ENCODE data around the gene ZCCHC2. TPM values are rescaled to one million over a fixed set of nuclear protein-coding genes. Genes with fewer than 3 reads are reported as not detected.

ZCCHC2 gene
- total RNA-seq, 3 donors from 2014 or later (not counting 1 experiment from before 2014, with no cell fraction given) = 50.4 to 81.2 (median 59.6) TPM

DNA sequence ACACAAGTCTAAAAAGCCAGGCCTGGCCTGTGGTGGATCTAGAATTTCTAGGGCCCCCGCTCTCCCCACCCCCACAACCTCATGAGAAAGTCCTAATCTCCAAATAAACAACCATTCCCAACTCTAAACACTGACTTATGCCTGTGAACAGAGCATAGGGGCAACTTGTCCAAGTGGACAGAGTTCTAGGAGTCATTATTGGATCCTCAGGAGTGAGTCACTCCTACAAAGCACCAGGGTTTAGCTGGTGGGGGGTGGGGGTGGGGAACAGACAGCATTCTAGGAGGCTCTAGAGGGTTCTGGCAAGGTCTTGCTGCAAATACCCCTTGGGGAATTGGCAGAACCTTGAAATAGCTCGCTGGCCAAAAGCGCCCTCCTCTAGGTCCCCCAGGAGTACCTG is 83.3 kb downstream of the ZCCHC2 start:
- H3K4me3 Mint-ChIP-seq = no peak overlapping the region
- H3K9me3 Mint-ChIP-seq = no peaks in the 10 kb centered on the region
- no peak overlapping the region for H3K27ac Mint-ChIP-seq
- Histone ChIP-seq H3K27ac (ENCODE audit: low read length) (no peak overlapping the region), H3K36me3 (ENCODE audit: control insufficient read depth, insufficient read depth, low read length) (no peaks in the 10 kb centered on the region), H3K9me3 (ENCODE audit: control insufficient read depth, insufficient read depth, low read length) (no peaks in the 10 kb centered on the region), H3K27me3 (ENCODE audit: control insufficient read depth, insufficient read depth, low read length) (no peaks in the 10 kb centered on the region), H3K4me3 (ENCODE audit: low read length) (no peak overlapping the region), H3K4me1 (ENCODE audit: control insufficient read depth, insufficient read depth, low read length) (peaks cover 3% of the 10 kb centered on the region)
- no peaks in the 10 kb centered on the region for H3K4me1 Mint-ChIP-seq
- WGBS (ENCODE audit: insufficient coverage) = 96% methylated on average over 3 of the region's 3 CpGs
- H3K27me3 Mint-ChIP-seq (ENCODE audit: low read depth in 2 of 2) = peaks cover 10 to 25% of the 10 kb centered on the region in 2 donors
- H3K36me3 Mint-ChIP-seq = no peaks in the 10 kb centered on the region
- intact Hi-C loops (cut with micrococcal nuclease) = no loop called here
- DNase-seq = no peak
- TF ChIP-seq, protein P1, sequence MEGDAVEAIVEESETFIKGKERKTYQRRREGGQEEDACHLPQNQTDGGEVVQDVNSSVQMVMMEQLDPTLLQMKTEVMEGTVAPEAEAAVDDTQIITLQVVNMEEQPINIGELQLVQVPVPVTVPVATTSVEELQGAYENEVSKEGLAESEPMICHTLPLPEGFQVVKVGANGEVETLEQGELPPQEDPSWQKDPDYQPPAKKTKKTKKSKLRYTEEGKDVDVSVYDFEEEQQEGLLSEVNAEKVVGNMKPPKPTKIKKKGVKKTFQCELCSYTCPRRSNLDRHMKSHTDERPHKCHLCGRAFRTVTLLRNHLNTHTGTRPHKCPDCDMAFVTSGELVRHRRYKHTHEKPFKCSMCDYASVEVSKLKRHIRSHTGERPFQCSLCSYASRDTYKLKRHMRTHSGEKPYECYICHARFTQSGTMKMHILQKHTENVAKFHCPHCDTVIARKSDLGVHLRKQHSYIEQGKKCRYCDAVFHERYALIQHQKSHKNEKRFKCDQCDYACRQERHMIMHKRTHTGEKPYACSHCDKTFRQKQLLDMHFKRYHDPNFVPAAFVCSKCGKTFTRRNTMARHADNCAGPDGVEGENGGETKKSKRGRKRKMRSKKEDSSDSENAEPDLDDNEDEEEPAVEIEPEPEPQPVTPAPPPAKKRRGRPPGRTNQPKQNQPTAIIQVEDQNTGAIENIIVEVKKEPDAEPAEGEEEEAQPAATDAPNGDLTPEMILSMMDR (IDR thresholded peaks at IDR 0.05) = no peak
- no peak for ATAC-seq

DNA sequence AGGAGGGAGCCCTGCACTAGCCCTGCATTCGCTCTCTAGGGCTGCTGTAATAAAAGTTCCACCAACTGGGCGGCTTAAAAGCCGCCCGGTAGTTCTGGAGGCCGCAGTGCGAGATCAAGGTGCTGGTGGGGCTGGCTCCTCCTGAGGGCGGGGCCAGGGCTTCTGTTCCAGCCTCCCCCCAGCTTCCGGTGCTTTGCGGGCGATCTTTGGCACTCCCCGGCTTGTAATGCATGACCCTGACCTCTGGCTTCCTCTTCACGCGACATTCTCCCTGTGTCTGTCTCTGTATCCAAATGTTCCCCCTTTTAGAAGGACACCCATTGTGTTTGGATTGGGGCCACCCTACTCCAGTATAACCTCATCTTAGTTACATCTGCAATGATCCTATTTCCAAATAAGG is 84.5 kb downstream of the ZCCHC2 start:
- TF ChIP-seq, protein P1 (IDR thresholded peaks at IDR 0.05) = no peak
- no peaks in the 10 kb centered on the region for H3K4me1 Mint-ChIP-seq
- no peak overlapping the region for H3K4me3 Mint-ChIP-seq
- DNase-seq = no peak
- Histone ChIP-seq H3K27me3 (ENCODE audit: control insufficient read depth, insufficient read depth, low read length) (no peaks in the 10 kb centered on the region), H3K9me3 (ENCODE audit: control insufficient read depth, insufficient read depth, low read length) (no peaks in the 10 kb centered on the region), H3K4me1 (ENCODE audit: control insufficient read depth, insufficient read depth, low read length) (peaks cover 12% of the 10 kb centered on the region), H3K4me3 (ENCODE audit: low read length) (no peak overlapping the region), H3K36me3 (ENCODE audit: control insufficient read depth, insufficient read depth, low read length) (no peaks in the 10 kb centered on the region), H3K27ac (ENCODE audit: low read length) (no peak overlapping the region)
- H3K9me3 Mint-ChIP-seq = no peaks in the 10 kb centered on the region
- H3K36me3 Mint-ChIP-seq = no peaks in the 10 kb centered on the region
- H3K27ac Mint-ChIP-seq = no peak overlapping the region
- peaks cover 11 to 17% of the 10 kb centered on the region in 2 donors for H3K27me3 Mint-ChIP-seq (ENCODE audit: low read depth in 2 of 2)
- no peak for ATAC-seq
- 96% methylated on average over 13 of the region's 13 CpGs for WGBS (ENCODE audit: insufficient coverage)
- intact Hi-C loops (cut with micrococcal nuclease) = no loop called here

DNA sequence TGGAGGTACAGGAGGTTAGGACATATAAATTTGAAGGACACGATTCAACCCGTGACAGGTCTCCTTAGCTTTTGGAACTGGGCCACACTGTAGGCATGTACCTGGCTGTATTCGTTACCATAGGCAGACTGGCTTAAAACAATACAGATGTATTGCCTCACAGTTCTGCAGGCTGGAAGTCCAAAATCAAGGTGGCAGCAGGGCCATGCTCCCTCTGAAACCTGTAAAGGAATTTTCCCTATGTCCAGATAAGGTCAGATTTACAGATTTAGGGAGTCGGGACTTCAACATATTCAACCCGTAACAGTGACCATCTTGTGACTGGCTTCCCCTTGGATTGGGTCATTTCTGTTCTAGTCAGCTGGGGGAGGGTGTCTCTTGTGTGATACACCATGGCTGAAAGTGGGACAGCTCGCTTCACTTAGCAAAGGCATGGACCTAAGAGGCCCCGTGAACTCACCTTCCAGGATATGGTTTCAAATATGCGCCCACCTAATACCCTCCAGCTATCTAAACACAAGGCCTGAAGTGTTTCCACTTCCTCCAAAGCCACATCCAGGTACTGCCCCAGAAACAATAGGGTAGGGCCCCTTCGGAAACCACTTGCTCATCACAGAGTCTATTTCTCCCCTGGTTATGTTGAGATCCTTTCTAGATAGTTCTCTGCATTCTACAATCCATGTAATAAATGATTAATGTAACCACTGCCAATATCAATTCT is 85.0 kb downstream of the ZCCHC2 start:
- no peak for DNase-seq
- intact Hi-C loops (cut with micrococcal nuclease) = no loop called here
- ATAC-seq = no peak
- Mint-ChIP-seq H3K36me3 (no peaks in the 10 kb centered on the region), H3K27ac (no peak overlapping the region), H3K4me3 (no peak overlapping the region), H3K4me1 (no peaks in the 10 kb centered on the region), H3K9me3 (no peaks in the 10 kb centered on the region), H3K27me3 (ENCODE audit: low read depth in 2 of 2) (peaks cover 11 to 20% of the 10 kb centered on the region in 2 donors)
- Histone ChIP-seq H3K36me3 (ENCODE audit: control insufficient read depth, insufficient read depth, low read length) (no peaks in the 10 kb centered on the region), H3K9me3 (ENCODE audit: control insufficient read depth, insufficient read depth, low read length) (no peaks in the 10 kb centered on the region), H3K4me3 (ENCODE audit: low read length) (no peak overlapping the region), H3K4me1 (ENCODE audit: control insufficient read depth, insufficient read depth, low read length) (peaks cover 13% of the 10 kb centered on the region), H3K27me3 (ENCODE audit: control insufficient read depth, insufficient read depth, low read length) (no peaks in the 10 kb centered on the region), H3K27ac (ENCODE audit: low read length) (no peak overlapping the region)
- 80% methylated on average over 9 of the region's 9 CpGs for WGBS (ENCODE audit: insufficient coverage)
- TF ChIP-seq, protein P1 (IDR thresholded peaks at IDR 0.05) = no peak

DNA sequence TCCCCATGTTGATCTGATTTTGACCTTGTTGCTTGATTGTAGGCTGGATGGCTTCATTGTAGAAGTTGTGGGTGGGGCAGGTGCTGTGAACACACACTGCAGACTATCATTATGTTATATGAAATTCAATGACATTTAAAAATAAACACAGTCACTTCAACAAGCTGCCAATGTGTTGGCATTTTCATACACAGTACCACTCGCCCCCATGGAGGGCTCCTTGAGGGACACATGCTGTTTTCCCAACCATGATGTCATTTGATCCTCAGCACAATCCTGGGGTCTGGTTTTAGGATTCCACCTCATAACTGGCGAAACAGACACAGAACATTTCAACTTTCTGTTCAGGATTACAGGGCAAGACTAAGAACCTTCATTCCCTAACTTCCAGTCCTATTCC is 86.9 kb downstream of the ZCCHC2 start:
- H3K4me3 ChIP-seq (ENCODE audit: low read length) = no peak overlapping the region
- peaks cover 13% of the 10 kb centered on the region for H3K4me1 ChIP-seq (ENCODE audit: control insufficient read depth, insufficient read depth, low read length)
- Mint-ChIP-seq H3K27ac (no peak overlapping the region), H3K4me3 (no peak overlapping the region), H3K27me3 (ENCODE audit: low read depth in 2 of 2) (peaks cover 17 to 19% of the 10 kb centered on the region in 2 donors), H3K4me1 (no peaks in the 10 kb centered on the region), H3K9me3 (no peaks in the 10 kb centered on the region), H3K36me3 (no peaks in the 10 kb centered on the region)
- DNase-seq (no peak), ATAC-seq (no peak)
- no peak overlapping the region for H3K27ac ChIP-seq (ENCODE audit: low read length)
- no peaks in the 10 kb centered on the region for H3K9me3 ChIP-seq (ENCODE audit: control insufficient read depth, insufficient read depth, low read length)
- H3K36me3 ChIP-seq (ENCODE audit: control insufficient read depth, insufficient read depth, low read length) = no peaks in the 10 kb centered on the region
- TF ChIP-seq, protein P1 (IDR thresholded peaks at IDR 0.05) = no peak
- intact Hi-C loops (cut with micrococcal nuclease) = no loop called here
- 66% methylated on average over 2 of the region's 2 CpGs for WGBS (ENCODE audit: insufficient coverage)
- no peaks in the 10 kb centered on the region for H3K27me3 ChIP-seq (ENCODE audit: control insufficient read depth, insufficient read depth, low read length)
